ENCODE measurements around the gene KLHL14.

GRCh38 chr18:32683044-32683443 lies 89.8 kb downstream of the KLHL14 start:
- TF ChIP-seq CTCF (IDR thresholded peaks at IDR 0.05) (no peak), POLR2A (IDR thresholded peaks at IDR 0.05) (no peak), POLR2AphosphoS5 (IDR thresholded peaks at IDR 0.05) (no peak)

Data from breast epithelium (tissue), 3 donors.